AG04450 (cell line): ENCODE measurements around the gene C10orf105. TPM values are rescaled to one million over a fixed set of nuclear protein-coding genes. Genes with fewer than 3 reads are reported as not detected.

Experiments used
- CTCF ChIA-PET: fragments of 300-600, 350-600 bp; formaldehyde crosslinking; extraction: SDS; loops from one replicate; lab custom pipeline; 2022; ENCODE audit warnings: antibody characterized with exemption, inconsistent platforms; lab: Charles Lee
- POLR2A ChIA-PET: fragments of 350-600 bp; formaldehyde crosslinking; extraction: SDS; loops from one replicate; lab custom pipeline; 2021; ENCODE audit warnings: antibody characterized with exemption, inconsistent platforms; lab: Yijun Ruan, JAX
- DNase-seq: peaks from one replicate; pipeline ENCODE4 v3.0.0-alpha.2; 2011; ENCODE audit warnings: low read depth, low spot score
- H3K27ac ChIP-seq: one replicate; pipeline ENCODE4 v1.5.1; 2012; ENCODE audit warnings: low read depth, low read length, control low read depth
- H3K27me3 ChIP-seq: one replicate; pipeline ENCODE4 v1.6.0; 2012; ENCODE audit warnings: low read length; ENCODE audit not compliant: control insufficient read depth, insufficient read depth
- H3K4me3 ChIP-seq: 2 replicates; pipeline ENCODE4 v1.5.1; 2011; ENCODE audit warnings: mild to moderate bottlenecking, low read depth, low read length, control low read depth
- H3K9me3 ChIP-seq: 2 replicates; pipeline ENCODE4 v1.5.1; 2012; ENCODE audit warnings: low read length; ENCODE audit not compliant: control insufficient read depth, insufficient read depth
- polyA plus RNA-seq: library from polyadenylated mRNA; depleted of rRNA; stranded (reverse); fragments of >200 nt; gene quantifications from 2 replicates; pipeline ENCODE4 v1.2.3, GENCODE V29; 2011
- TF ChIP-seq, protein P1 (sequence below): IDR thresholded peaks from 2 replicates; pipeline ENCODE4 v1.5.1; 2011; ENCODE audit warnings: low read depth, low read length, control low read depth, inconsistent platforms

Gene C10orf105
- polyA plus RNA-seq, 1 experiment = not detected

GRCh38 chr10:71765176-71765904 lies 45.8 kb upstream of the C10orf105 start:
- no peak for DNase-seq
- TF ChIP-seq, protein P1, sequence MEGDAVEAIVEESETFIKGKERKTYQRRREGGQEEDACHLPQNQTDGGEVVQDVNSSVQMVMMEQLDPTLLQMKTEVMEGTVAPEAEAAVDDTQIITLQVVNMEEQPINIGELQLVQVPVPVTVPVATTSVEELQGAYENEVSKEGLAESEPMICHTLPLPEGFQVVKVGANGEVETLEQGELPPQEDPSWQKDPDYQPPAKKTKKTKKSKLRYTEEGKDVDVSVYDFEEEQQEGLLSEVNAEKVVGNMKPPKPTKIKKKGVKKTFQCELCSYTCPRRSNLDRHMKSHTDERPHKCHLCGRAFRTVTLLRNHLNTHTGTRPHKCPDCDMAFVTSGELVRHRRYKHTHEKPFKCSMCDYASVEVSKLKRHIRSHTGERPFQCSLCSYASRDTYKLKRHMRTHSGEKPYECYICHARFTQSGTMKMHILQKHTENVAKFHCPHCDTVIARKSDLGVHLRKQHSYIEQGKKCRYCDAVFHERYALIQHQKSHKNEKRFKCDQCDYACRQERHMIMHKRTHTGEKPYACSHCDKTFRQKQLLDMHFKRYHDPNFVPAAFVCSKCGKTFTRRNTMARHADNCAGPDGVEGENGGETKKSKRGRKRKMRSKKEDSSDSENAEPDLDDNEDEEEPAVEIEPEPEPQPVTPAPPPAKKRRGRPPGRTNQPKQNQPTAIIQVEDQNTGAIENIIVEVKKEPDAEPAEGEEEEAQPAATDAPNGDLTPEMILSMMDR = no peak
- ChIA-PET CTCF (interaction anchor here (1.9 to 4.4 kb wide), 2 partner anchors 8 to 69 kb away, joined by 5 to 14 read pairs; partner anchors contain the start of gene VSIR), POLR2A (no interaction called here)
- H3K9me3 ChIP-seq = no peaks in the 10 kb centered on the region; the same call in 1 of the 2 replicates
- H3K27me3 ChIP-seq = no peaks in the 10 kb centered on the region
- H3K27ac ChIP-seq = no peak overlapping the region
- no peak overlapping the region for H3K4me3 ChIP-seq

DNA sequence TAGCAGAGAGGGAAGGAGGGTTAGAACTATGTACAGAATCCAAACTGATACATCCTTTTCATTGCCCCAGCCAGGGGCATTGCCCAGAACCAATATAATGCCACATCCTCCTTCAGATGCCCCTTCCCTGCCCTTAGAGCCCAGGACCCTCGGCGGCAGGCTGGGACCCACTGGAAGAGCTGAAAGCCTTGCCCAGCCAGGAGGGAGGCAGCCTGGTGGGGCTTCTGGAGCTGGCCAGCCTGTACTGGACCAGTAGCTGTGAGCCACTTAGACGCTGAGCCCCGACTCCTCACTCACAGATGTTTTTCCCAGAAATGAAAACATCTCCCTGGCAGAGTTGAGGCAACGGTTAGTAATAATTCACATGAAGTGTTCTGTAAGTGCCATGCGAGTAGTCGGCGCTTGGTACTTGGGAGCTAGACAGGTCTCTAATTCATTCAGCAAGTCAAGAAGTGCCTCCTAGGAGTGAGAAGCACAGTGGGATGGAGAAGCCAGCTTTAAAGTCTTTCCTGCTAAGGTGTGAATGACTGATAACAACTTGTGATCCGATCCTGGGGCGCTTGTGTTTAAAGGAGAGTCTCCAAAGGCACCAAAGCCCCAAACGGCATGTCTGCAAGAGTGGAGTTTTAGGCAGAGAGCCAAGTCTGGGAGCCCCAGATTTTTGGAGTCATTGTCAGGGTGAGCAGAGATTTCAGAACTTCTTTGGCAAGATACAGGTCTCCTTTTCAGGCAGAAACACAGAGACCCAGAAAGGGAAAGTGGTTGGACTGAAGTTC lies 44.0 kb upstream of the C10orf105 start:
- Histone ChIP-seq H3K9me3 (no peaks in the 10 kb centered on the region; the same call in 1 of the 2 replicates), H3K27ac (peak overlapping the region; percentile 39), H3K27me3 (no peaks in the 10 kb centered on the region), H3K4me3 (no peak overlapping the region)
- POLR2A ChIA-PET = interaction anchor here (0.7 kb wide), 1 partner anchor 45 kb away, joined by 15 read pairs; no protein-coding TSS in a partner anchor
- TF ChIP-seq, protein P1 = no peak
- CTCF ChIA-PET = interaction anchor here (4.4 kb wide), 1 partner anchor 10 kb away, joined by 14 read pairs; the partner anchor contains the start of gene VSIR
- no peak for DNase-seq

GRCh38 chr10:71762324-71762723 lies 42.7 kb upstream of the C10orf105 start:
- CTCF ChIA-PET = interaction anchor here (4.4 kb wide), 1 partner anchor 11 kb away, joined by 14 read pairs; the partner anchor contains the start of gene VSIR
- POLR2A ChIA-PET = no interaction called here
- H3K27ac ChIP-seq = no peak overlapping the region

GRCh38 chr10:71761541-71762113 lies 42.0 kb upstream of the C10orf105 start:
- Histone ChIP-seq H3K27me3 (no peaks in the 10 kb centered on the region), H3K4me3 (no peak overlapping the region), H3K27ac (no peak overlapping the region), H3K9me3 (no peaks in the 10 kb centered on the region; the same call in 1 of the 2 replicates)
- TF ChIP-seq, protein P1 = no peak
- CTCF ChIA-PET = interaction anchor here (4.4 kb wide), 1 partner anchor 12 kb away, joined by 14 read pairs; the partner anchor contains the start of gene VSIR
- POLR2A ChIA-PET = no interaction called here
- no peak for DNase-seq

More at GRCh38 chr10:71762324-71762723, 42.7 kb upstream of the C10orf105 start:
- TF ChIP-seq, protein P1 = no peak
- DNase-seq = no peak
- Histone ChIP-seq H3K9me3 (no peaks in the 10 kb centered on the region; the same call in 1 of the 2 replicates), H3K27me3 (no peaks in the 10 kb centered on the region), H3K4me3 (no peak overlapping the region)
